HTERT RPE-1 (cell line): ENCODE measurements around the gene TINCR.
"Not testable (repeated sequence)": the region's sequence is repeated elsewhere in the genome, so short reads cannot be mapped to it uniquely, and the experiment has no call there.

Experiments
- in situ Hi-C: fragments of 300-500 bp; cut with MboI; formaldehyde crosslinking; loops from 4 replicates; pipeline ENCODE4 v1.14.3; 2020; ENCODE audit warnings: low sequenced_read_pairs

The TINCR gene

DNA sequence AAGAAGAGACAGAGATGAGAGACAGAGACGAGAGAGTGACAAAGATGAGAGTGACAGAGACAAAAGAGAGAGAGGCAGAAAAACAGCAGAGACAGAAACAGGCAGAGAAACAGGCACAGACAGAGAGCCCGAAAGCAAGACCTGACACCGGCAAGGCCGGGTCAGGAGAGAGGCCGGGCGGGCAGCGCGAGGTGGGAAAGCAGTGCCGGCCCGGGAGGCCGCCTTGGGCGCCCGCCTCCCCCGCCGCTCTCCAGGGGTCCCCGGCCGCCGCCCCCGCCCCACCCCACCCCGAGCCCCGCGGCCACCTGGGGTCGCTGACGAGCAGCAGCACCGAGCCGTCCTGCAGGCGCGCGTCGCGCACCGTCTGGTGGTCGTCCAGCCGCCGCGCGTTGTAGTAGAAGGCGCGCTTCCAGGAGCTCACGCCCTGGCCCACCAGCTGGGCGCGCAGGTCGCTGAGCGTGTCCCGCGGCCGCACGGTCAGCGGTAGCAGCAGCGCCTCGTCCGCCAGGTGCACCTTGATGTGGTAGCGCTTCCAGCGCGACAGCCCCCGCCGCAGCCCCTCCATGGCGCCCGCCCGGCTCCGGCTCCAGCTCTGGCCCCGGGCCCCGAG is at the start of gene TINCR:
Gene TINCR, minus strand, starts transcription at position 594 of the 610 bp plus-strand sequence.
- in situ Hi-C loops, result no loop called here

DNA sequence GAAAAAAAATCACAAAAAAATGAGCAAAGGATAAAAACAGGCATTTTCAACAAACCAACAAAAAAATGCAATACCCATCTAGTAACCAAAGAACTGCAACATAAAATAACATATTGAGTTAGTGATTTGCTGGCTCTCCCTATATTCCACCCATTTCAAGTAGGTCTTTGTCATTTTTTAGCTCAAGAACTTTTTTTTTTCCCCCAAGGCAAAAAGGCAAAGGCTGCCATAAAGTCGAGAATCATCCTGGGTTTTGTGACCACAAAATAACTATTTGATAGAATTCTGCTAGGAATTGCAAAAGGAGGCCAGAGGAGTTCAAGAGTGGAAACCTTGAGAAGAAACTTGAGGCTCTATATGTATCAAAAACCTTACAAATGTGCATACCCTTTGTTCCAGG is 49.3 kb upstream of the TINCR start:
- in situ Hi-C loops, result no loop called here

DNA sequence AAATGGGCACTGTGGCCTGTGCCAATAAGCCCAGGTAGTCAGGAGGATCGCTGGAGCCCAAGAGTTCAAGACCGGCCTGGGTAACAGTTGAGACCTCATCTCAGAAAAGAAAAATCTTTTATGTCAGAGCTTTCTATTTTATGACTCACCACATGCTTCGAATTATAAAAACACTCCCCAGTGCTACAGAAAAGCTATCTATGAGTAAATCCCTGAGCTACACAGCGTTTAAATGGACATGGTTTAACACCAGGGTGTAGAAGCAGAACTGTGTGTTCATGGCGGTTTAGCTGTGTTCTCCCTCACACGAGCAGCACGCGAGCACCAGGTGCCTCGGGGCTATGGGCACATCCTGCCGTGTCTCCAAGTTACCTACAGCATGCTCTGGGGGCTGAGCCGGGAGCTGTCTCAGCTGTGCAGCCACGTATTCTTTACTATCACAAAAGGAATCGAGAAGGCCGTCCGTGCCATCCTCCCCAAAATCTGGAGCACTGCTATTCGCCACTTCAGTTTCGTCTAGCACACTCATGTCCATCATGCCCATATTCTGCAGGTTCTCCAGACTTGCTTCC is 48.1 kb upstream of the TINCR start:
- in situ Hi-C loops, result no loop called here

DNA sequence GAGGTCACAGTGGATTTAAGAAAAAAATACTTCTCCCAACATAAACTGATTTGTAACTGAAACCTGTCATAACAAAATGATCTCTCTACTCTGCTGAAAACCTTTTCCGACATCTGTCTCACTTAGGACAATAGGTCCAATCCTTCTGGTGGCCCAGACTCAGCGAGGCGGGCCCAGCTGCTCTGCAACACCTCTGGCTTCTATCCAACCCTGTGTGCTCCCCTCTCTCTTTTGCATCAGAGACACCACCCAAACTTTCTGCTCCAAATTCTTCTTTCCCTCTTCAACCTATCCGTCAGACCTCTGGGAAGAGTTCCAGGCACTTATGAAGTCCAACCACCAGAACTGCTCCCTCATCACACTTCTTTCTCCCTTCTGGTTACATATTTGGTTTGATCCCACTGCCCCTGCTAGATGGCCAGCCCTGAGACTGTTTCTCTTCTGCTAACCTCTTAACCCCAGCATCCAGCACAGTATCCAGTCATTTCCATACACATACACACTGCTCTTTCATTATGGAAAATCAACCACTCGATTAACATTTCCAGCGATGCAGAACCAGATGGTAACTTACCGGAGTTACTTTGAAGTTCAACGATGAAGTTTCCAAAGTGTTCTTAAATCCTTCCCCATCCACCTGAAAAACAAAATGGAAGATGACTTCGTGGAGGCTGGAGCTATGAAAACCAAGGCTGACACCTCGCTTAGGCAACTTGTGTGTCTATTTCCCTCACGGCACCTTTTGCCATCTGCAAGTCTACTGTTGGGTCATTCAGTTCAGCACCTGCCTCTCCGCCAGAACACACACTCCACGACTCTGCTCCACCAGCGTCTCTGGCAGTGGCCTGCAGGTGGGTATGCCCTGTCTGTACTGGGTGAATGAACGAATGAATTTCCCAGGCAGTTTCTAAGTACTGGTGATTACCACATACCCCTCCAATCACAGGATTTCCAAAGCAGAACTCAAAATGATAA is 45.4 kb upstream of the TINCR start:
- in situ Hi-C loops, result no loop called here

DNA sequence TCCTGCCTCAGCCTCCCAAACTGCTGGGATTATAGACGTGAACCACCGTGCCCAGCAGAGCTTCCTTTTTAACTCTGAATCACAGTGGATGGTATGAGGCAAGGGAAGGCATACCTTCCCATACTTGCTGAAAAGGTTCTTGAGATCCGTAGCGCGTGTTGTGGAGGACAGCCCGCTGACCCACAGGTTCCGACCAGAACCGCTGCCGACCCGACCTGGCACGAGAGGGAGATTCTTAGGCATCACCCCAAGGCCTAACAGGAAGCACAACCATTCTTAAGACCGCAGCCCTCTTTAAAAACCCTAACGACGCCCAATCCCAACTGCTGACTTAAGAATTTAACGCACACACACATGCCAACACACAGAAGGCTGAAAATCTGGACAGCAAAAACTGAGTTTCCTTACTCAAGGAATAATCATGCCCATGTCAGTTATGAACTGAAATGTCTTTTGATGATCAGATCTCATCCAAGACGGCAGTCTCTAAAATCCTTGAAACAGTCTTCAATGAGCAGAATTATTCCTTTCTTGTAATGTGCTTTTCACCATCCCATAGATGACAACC is 42.2 kb upstream of the TINCR start:
- in situ Hi-C loops, result no loop called here

DNA sequence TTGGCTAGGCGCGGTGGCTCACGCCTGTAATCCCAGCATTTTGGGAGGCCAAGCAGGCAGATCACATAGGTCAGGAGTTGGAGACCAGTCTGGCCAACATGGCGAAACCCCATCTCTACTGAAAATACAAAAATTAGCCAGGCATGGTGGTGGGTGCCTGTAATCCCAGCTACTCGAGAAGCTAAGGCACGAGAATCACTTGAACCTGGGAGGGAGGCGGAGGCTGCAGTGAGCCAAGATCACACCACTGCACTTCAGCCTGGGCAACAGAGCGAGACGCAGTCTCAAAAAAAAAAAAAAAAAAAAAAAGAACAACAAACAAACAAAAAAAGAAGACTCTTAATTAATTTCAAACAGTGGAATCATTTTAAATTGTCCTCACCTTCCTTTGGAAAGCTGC is 41.0 kb upstream of the TINCR start:
- in situ Hi-C loops, result not testable (repeated sequence)

DNA sequence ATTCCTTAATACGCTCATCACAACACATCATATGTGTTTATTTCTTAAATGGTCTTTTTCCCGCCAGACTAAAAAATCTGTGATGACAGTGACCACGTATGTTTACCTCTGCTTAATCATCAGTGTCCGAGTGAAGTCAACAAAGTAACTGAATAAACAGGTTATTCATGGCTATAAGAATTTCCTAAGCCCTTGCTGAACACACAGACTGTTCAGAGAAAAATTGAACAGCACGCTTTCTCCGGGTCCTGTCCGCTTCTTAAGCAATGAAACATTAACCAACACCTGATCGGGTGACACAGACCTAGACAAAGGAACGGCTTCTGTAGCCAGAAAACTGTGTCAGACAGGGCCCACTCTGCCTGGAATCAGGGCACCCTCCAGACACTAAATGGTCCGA is 40.5 kb upstream of the TINCR start:
- in situ Hi-C loops, result no loop called here

DNA sequence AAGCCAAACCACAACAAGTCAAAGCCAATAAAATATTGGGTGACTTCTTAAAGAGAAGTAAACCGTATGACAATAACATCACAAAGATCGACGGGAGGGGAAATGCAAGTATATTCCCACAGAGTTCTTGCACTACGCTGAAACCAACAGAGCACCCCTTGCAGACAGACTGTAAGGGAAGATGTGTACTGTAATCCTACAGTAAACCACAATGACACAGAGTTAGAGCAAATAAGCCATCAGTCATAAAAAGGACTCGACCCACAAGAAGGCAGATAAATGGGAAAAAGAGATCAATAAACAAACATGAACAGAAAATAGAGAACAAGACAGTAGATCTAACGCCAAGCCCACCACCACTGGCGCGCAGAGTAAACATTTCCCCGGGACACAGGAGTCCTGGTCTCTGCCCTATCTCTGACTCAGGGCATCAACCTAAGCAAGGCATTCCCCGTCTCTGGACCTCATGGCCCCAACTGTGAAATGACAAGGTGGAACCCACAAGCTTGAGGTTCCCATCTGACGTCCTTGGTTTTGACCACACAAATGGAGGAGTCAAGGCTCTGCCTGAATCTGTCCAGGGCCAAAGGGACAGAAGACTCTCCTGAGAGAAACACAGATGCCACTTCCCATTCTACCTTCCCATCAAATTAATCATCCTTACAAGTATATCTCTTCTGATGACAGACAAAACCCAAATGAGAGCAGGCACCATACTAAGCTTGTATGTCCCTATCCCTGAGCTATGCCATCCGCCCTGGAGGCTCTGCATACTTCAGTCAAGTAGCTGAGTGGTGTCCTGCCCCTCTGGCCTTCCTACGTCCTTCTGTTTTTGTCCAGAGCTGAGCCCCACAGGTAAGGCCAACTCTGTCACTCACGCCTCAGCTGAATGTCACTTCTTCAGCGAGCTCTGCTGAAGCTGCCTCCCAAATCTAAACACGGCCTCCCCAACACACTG is 39.8 kb upstream of the TINCR start:
- in situ Hi-C loops, result no loop called here

DNA sequence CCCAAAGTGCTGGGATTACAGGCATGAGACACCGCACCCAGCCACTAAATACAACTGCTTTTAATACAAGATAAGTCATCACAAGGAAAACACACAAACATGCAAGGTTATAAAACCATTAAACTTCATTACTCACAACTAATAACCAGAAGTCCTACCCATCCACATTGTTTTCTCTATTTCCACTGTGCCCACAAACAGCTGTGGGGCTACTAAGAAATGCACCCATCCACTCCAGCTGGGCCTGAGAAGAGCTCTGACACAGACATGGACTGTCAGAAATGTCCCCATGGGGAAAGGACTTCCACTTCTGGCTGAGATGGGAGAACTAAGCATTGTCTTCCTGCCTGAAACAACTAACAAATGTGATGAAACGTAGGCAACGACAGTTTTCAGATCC is 37.6 kb upstream of the TINCR start:
- in situ Hi-C loops, result no loop called here

DNA sequence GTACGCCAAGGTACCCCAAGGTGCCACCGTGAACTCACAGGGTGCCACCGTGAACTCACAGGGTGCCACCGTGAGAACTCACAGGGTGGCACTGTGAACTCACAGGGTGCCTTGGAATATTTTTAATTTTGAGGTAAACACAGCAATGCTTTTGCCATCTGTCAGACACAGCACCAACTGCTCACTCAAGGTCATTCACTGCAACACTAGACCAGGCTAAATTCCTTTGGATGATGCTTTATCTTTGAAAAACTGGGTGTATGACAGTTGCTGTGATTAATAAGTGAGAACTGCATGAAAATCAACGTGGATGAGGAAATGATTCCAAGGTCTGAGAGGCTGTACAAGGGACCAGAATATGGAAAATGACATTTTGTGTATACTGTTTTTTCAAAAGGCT is 35.9 kb upstream of the TINCR start:
- in situ Hi-C loops, result no loop called here

DNA sequence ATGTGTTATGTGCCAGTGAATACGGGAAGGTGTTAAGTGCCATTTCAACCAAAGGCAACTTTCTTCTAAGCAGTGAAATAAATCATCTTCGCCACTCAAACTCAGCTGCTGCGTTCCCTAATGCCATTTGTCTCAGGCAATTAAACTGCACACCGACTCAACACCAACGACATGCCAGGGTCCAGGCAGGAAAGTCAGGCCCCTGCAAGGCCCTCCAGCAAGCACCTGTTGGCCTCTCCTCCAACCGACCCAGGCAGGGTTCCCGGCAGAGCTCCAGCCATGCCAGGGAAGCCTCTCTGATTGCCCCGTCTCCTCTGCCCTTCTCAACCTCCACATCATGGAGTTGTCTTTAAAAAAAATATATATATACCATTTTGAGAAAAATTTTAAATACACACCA is 33.0 kb upstream of the TINCR start:
- in situ Hi-C loops, result no loop called here

DNA sequence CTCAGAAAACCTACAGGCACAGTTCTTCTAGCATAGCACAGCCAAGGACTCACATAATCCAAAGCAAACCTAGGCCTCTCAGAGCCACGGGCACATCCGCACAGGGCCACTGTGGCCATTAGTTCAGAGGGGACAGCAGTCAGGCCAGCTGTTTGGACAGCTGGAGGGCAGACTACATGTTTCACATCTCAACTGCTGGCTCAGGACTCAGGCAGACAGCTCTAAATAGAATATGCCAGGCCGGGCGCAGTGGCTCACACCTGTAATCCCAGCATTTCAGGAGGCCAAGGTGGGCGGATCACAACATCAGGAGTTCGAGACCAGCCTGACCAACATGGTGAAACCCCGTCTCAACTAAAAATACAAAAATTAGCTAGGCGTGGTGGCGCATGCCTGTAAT is 28.0 kb upstream of the TINCR start:
- in situ Hi-C loops, result no loop called here

DNA sequence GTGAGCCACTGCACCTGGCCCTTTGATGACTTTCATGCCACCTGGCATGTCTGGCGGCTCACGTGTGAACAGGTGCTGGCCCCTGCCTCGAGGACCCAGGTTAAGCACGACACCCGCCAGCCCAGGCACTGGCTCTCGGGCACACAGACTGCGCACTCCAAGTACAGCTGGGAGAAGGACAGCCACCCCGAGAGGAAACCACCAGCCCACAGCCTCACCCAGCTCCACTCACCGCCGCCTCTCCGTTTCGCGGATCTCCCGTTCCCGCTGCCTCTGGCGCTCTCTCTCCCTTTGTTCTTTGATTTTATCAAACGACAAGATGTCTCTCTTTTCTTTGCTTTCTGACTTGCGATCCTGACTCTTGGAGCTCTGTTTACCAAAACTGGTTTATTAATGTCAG is 27.4 kb upstream of the TINCR start:
- in situ Hi-C loops, result no loop called here

DNA sequence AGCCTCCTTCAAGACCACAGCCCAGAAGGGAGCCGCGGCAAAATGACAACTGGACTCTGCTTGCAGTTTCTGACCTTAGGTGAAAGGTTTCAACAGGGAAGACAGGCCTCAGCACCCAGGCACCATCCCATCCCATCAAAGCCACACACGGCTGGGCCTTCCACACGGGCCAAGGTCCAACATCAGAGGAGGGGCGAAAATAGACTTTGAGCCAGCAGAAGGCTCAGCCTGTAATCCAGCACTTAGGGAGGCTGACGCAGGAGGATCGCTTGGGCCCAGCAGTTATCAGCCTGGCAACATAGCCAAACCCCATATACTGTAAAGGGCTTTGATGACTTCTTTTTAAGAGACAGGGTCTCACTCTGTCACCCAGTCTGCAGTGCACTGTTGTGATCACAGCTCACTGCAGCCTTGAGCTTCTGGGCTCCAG is 26.8 kb upstream of the TINCR start:
- in situ Hi-C loops, result no loop called here

DNA sequence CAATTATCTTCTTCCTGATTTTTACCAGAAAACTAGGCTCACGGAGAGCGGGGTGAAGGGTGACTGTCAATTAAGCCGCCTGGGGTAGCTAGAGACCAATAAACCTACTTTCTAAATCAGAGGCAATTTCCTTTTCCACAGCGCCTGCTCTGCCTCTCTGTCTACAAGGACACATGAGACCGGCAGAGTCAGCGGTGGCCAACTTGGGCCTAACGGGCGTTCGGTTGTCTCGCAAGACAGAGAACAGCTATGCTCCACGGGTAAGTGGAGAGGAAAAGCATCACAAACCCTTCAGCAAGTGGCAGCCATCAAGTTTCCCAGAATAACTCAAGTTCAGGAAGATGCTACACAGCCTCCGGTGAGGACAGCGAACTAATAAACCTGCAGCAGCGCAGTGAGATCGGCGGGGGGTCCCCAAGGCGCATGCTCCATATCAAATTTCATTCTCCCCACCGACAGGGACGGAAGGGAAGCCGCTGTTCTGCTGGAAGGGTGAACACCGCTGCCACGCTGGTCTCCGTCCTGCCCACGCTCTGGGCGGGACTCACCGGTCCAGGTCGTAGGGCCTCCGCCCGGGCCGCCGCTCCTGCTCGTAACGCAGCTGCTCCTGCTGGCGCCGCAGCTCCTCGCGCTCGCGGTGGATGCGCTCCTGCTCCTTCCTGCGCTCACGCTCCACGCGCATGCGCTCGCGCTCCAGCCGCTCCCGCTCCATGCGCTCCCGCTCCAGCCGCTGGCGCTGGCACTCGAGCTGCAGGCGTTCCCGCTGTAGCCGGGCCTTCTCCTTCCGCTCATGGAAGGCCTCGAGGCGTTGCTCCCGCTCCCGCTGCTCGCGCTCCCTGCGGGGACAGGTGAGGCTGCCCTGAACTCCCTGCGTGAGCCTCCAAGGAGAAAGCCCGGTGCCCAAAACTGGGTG is 25.8 kb upstream of the TINCR start:
- in situ Hi-C loops, result no loop called here

DNA sequence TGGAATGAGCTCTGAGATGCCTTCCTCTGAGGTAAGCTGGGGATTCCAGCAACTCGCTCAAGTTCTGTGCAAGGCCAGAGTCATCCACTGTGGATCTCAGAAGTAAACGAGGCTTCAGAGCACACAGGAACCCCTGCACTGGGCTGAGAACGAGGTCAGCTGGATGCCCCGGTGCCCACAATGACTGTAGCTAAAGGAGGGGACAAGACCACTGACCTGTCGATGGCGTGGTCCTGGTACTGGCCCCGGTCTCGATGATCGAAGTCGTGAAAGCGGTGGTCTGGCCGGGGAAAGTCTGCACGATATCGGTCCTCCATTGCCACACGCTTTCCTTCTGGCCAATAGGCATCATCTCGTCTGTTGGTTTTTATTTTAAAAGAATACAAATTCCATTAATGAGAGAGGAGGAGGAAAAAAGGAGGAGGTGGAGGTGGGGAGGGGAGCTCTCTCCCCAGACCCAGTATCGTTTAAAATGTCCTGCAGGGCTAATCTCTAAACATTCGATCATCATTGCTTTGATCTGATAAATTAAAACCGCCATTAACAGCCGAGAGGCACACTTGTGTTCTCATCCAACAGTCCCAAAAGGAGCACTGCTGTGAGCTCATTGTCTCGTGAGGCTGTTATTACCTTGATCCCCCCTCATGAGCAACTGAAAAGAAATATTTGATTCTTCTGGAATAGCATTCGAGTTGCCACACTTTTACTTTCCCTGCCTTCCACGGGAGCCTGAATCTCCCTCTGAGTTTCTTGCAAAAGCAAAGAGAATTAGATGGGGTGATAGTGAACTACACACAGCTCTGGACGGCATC is 25.0 kb upstream of the TINCR start:
- in situ Hi-C loops, result no loop called here

DNA sequence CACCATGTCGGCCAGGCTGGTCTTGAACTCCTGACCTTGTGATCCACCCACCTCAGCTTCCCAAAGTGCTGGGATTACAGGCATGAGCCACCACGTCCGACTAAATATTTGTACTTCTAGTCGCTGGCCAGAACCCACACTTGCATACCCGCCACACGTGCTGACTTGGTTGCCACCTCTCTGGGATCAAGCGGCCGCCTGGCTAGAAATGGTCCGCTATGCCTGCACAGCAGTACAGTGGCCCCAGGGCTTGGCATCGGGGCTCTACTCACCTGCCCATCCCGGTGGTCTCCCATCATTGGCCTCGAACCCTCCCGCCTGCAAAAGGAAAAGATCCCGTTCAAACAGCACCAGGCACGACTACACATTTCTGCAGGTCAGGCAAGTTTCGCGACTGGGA is 23.7 kb upstream of the TINCR start:
- in situ Hi-C loops, result no loop called here

DNA sequence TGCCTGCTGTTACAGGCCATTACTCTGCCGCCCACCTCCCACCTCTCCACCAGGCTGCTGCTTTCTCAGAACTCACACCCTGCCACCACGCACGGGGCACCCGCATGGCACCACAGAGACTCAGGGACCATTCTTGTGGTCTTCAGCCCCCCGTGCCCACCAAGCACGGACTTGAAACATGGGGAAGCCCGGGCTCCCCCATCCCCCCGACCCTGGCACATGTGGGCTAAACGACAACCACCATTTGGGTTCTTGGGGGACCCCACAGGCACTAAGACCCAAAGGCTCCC is 23.1 kb upstream of the TINCR start:
- in situ Hi-C loops, result no loop called here
